IPS-18a (cell line): ENCODE data around the gene LACTB.

ENCODE experiments used
- H3K27ac ChIP-seq: one replicate; pipeline ENCODE4 v1.5.1; 2013; ENCODE audit warnings: low read length
- H3K27me3 ChIP-seq: one replicate; pipeline ENCODE4 v1.6.1; 2013; ENCODE audit warnings: mild to moderate bottlenecking, low read length; ENCODE audit not compliant: control insufficient read depth, insufficient read depth
- H3K36me3 ChIP-seq: one replicate; pipeline ENCODE4 v1.6.1; 2013; ENCODE audit warnings: low read depth, low read length; ENCODE audit not compliant: control insufficient read depth
- H3K4me1 ChIP-seq: one replicate; pipeline ENCODE4 v1.6.1; 2013; ENCODE audit warnings: low read depth, low read length; ENCODE audit not compliant: control insufficient read depth
- H3K4me3 ChIP-seq: one replicate; pipeline ENCODE4 v1.5.1; 2013; ENCODE audit warnings: low read length
- H3K9ac ChIP-seq: one replicate; pipeline ENCODE4 v1.6.1; 2013; ENCODE audit warnings: mild to moderate bottlenecking, low read length, moderate library complexity
- H3K9me3 ChIP-seq: one replicate; pipeline ENCODE4 v1.6.1; 2013; ENCODE audit warnings: low read depth, low read length; ENCODE audit not compliant: control insufficient read depth

The LACTB gene

DNA sequence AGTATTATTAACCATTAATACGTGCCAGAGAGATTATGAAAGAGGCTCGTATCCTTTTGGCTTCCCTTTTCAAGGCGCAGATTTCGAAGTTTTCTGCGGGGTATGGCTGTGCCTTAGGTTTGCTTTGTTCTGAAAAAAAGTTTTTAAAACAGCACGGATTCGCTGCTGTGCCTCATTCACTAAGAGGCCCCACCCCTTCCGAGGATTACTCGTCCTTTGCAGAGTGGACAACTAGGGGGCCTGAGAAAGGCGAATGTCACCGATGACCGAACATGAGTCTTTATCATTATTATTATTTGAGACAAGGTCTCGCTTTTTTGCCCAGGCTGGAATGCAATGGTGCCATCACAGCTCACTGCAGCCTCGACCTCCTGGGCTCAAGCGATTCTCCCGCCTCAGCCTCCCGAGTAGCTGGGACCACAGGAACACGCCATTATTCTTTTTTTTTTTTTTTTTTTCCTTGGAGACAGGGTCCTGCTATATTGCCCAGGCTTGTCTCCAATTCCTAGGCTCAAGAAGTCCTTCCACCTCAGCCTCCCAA, 36.3 kb downstream of the LACTB start:
- Histone ChIP-seq H3K27me3 (no peaks in the 10 kb centered on the region), H3K4me3 (peak overlapping the region; percentile 90), H3K27ac (peak overlapping the region; percentile 59), H3K9ac (peak overlapping the region; percentile 85), H3K36me3 (peaks cover 16% of the 10 kb centered on the region), H3K4me1 (peaks cover 6% of the 10 kb centered on the region), H3K9me3 (no peaks in the 10 kb centered on the region)

DNA sequence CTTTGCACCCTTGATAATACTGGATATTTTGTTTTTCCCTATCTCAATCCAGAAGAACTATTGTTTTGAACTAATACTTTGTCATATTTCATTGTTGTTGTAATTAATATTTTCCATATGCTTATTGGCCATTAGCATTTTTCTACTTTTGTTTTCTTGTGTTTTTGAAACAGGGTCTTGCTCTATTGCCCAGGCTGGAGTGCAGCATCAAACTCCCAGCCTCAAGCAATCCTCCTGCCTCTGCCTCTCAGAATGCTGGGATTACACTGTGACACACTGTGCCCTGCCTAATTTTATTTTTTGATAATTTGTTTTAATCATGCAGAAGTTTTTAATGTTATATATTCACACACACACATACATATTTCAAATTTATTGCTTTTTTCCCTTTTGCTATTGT, 39.0 kb downstream of the LACTB start:
- H3K9ac ChIP-seq, result no peak overlapping the region
- peaks cover 6% of the 10 kb centered on the region for H3K4me1 ChIP-seq

DNA sequence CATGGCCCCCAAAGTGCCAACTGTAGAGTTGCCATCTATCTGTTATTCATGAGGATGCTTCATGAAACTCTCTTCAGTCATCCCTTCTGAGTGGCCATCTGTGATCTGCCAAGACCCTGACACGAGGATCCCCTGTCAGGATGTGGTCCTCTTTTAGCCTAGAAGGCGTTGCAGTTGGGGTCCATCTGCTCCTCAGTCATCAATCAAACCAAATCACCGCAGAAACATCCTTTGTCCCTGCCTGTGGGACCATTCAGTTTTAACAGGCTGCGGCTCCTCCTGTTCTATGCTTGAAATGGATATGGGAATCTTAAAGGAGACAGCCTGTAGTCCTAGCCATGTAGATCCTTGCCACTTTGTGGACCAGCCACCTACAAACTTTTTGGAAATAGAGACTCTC, 41.6 kb downstream of the LACTB start:
- Histone ChIP-seq H3K9ac (no peak overlapping the region), H3K4me1 (no peaks in the 10 kb centered on the region), H3K27ac (no peak overlapping the region), H3K9me3 (no peaks in the 10 kb centered on the region), H3K36me3 (no peaks in the 10 kb centered on the region), H3K4me3 (no peak overlapping the region), H3K27me3 (no peaks in the 10 kb centered on the region)

More for the DNA sequence above, 39.0 kb downstream of the LACTB start:
- Histone ChIP-seq H3K27me3 (no peaks in the 10 kb centered on the region), H3K4me3 (no peak overlapping the region), H3K9me3 (no peaks in the 10 kb centered on the region), H3K36me3 (no peaks in the 10 kb centered on the region), H3K27ac (no peak overlapping the region)

DNA sequence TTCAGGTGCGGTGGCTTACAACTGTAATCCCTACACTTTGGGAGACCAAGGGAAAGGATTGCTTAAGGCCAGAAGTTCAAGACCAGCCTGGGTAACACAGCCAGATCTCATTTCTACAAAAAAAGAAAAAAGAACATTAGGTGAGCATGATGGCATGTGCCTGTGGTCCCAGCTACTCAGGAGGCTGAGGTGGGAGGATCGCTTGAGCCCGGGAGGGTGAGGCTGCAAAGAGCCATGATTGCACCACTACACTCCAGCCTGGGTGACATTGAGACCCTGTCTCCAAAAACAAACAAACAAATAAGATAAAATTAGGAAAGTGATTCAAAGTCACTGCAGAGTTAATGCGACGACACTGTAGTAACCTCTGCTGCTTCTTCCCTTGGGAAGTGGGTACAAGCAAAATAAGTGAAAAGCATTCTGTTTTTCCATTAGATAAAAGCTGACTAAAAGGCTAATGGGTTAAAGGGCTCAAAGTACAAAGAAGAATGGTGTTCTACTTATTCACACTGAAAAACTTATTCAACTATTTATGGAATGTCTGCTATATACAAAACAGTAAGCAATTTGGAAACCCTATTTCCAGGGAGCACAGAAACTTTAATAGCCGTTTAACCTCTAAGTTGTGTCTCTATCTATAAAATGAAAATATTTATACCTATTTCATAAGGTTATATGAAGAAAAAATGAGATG, 43.7 kb downstream of the LACTB start:
- H3K4me3 ChIP-seq, result no peak overlapping the region
- no peaks in the 10 kb centered on the region for H3K4me1 ChIP-seq
- H3K36me3 ChIP-seq, result no peaks in the 10 kb centered on the region
- H3K9ac ChIP-seq, result no peak overlapping the region
- no peaks in the 10 kb centered on the region for H3K27me3 ChIP-seq
- no peak overlapping the region for H3K27ac ChIP-seq
- no peaks in the 10 kb centered on the region for H3K9me3 ChIP-seq

DNA sequence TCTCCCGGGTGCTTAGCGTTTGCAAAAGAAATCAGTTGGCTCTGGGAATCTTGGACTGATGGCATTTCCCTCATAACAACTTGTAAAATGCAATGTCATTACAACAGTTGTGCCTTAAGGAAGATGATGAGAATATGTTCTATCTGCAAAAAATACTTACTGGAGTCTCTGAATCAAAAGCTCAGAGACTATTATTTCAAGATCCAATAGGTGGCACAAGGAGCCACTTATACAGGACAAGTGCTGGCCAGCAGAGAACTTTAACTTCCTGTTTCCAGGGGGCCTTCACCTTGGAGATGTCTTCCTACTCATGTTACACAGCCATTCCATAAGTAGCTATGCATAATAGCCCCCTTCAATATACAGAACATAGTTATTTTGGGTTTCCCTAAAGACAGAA, 44.6 kb downstream of the LACTB start:
- Histone ChIP-seq H3K4me1 (no peaks in the 10 kb centered on the region), H3K9me3 (no peaks in the 10 kb centered on the region), H3K9ac (no peak overlapping the region), H3K36me3 (no peaks in the 10 kb centered on the region), H3K27me3 (no peaks in the 10 kb centered on the region), H3K4me3 (no peak overlapping the region), H3K27ac (no peak overlapping the region)

DNA sequence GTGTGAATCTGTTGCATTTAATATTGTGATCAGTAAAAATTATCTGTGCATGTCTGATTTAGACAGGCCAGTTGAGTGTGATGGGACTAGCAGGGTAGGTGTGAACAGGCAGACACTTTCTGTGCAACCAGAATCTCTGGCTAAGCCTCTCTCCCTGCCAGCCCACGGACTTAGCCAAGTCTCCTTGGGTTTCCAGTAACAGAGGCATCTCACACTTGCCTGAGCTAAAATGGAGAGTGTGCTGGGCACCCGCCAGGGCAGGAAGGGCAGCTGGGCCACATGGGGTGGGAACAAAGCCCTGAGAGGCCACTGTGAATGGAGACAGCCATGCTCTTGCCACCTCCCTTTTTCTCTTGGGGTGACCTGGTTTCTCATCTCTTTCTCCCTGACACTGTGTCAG, 48.1 kb downstream of the LACTB start:
- Histone ChIP-seq H3K27me3 (no peaks in the 10 kb centered on the region), H3K9me3 (no peaks in the 10 kb centered on the region), H3K9ac (no peak overlapping the region), H3K36me3 (no peaks in the 10 kb centered on the region), H3K4me1 (peaks cover 7% of the 10 kb centered on the region), H3K4me3 (no peak overlapping the region), H3K27ac (no peak overlapping the region)

DNA sequence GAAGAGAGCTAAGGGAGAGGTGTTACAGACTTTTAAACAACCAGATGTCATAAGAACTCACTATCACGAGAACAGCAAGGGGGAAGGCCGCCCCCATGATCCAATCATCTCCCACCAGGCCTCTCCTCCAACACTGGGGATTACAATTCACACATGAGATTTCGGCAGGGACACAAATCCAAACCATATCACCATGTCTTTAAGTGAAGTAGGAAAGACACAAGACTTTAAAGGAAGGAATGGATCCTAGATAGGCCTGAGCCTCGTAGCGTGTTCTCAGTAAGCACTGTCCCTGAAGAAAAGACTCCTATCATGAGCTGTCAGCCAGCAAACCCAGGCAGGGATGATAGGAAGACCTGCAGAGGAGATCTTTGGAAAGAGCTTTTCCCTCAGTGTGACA, 50.7 kb downstream of the LACTB start:
- Histone ChIP-seq H3K9ac (no peak overlapping the region), H3K4me3 (no peak overlapping the region), H3K4me1 (peaks cover 7% of the 10 kb centered on the region)

DNA sequence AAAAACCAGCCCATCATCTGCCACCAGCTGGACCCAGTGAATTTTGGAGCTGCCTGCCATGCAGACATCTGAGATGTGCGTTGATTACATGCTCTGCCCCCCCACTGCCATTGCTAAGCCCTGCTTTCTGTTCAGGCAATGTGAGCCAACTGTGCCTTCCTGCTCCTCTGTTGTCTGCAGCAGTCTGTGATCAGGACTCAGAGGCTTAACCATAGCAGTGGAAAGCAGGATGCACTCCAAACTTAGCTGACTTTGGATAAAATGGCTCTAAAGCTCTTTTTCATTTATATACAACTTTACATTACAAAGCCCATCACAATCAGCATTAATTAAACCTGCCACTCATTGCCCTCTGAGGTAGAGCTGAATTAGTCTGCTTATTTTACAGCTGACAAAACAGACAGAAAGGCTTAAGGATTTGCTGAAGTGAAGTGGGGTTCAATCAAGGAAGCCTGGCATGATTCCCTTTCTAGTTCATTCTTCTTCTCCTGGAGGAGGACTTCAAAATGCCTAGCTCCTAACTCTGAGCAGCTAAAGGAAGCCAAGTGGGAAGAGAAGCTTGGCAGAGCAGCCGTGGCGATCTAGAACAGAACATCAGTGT, 51.3 kb downstream of the LACTB start:
- no peak overlapping the region for H3K27ac ChIP-seq
- no peak overlapping the region for H3K4me3 ChIP-seq
- H3K9ac ChIP-seq, result no peak overlapping the region
- H3K36me3 ChIP-seq, result no peaks in the 10 kb centered on the region
- no peaks in the 10 kb centered on the region for H3K9me3 ChIP-seq
- peaks cover 7% of the 10 kb centered on the region for H3K4me1 ChIP-seq
- H3K27me3 ChIP-seq, result no peaks in the 10 kb centered on the region

More for the DNA sequence above, 50.7 kb downstream of the LACTB start:
- no peaks in the 10 kb centered on the region for H3K36me3 ChIP-seq
- H3K27me3 ChIP-seq, result no peaks in the 10 kb centered on the region
- H3K27ac ChIP-seq, result no peak overlapping the region
- no peaks in the 10 kb centered on the region for H3K9me3 ChIP-seq

DNA sequence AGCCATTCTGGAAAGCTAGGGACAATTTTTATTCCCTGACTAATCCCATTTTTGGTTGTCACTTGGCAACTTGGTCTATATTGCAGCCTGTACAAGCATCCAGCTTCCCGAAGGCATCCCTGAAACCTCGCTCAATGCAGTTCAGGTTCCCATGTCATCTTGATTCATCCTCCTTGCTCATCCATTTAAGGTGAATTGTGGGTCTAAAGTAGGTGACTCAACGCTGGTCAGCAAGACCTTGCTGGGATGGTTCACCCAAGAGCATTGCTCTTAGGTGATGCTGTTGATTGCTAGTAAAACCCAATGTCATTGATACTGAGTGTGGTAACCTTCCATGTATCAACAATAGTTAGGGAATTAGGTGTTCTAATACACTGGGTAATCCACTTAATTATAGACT, 54.6 kb downstream of the LACTB start:
- Histone ChIP-seq H3K4me1 (peaks cover 7% of the 10 kb centered on the region), H3K9ac (no peak overlapping the region), H3K36me3 (no peaks in the 10 kb centered on the region), H3K27ac (no peak overlapping the region), H3K27me3 (no peaks in the 10 kb centered on the region), H3K4me3 (no peak overlapping the region), H3K9me3 (no peaks in the 10 kb centered on the region)

DNA sequence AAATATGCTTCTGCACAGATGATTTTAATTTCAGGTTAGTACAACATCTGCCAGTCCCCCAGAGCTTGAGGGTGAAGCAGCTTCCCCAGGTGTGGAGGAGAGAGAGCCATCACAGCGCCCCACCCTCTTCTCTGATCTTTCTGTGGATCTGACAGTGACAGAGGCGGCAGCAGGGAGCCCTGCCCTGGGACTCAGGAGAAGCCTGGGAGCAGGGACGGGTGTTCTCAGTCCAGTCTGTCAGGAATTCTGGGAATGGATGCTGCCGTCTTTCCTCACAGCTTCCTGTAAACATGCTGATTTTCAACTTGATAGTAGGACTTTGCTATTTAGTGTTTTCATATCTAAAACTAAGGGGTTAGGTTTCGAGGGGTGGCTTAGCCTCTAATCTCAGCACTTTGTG, 56.4 kb downstream of the LACTB start:
- Histone ChIP-seq H3K4me1 (peaks cover 1% of the 10 kb centered on the region), H3K9me3 (no peaks in the 10 kb centered on the region), H3K9ac (no peak overlapping the region), H3K4me3 (no peak overlapping the region), H3K36me3 (no peaks in the 10 kb centered on the region), H3K27me3 (no peaks in the 10 kb centered on the region), H3K27ac (no peak overlapping the region)

DNA sequence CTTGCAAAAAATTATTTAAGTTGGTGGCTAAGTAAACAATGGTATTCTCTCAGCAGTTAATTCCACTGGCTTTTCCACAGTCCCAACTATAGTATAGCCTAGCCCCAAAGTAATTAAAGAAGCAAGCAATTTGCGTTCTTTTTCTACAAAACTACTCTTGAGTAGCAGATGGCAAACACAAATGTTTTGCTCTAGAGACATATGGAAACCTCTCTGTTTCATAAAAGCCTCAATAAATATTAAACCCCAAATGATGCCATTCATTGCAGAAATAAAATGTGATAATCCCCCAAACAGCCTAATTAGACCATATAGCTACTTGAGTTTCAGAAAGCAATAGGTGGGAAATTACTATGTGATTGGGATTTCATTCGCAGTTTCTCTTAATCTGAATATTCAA, 59.1 kb downstream of the LACTB start:
- Histone ChIP-seq H3K27me3 (no peaks in the 10 kb centered on the region), H3K27ac (no peak overlapping the region)

DNA sequence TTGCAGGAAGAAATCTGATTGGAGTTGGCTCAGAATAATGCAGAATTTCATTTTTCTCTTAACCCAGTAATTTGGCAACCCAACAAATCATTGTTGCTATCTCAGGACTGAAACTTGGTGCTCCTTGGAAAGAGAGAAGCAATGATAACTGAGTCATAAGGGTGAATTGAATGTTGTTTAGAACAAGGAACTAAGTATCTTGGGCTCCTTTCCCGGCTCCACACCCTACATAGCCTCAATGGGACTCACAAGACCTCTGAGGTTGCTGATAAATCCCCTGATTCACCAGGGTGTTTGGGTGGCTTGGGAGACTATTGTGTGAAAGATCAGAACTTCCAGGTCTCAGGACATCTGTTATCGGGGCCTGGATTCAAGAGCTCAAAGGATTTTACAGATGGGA, 60.0 kb downstream of the LACTB start:
- Histone ChIP-seq H3K36me3 (no peaks in the 10 kb centered on the region), H3K4me1 (no peaks in the 10 kb centered on the region), H3K9me3 (no peaks in the 10 kb centered on the region), H3K27me3 (no peaks in the 10 kb centered on the region), H3K27ac (no peak overlapping the region), H3K9ac (no peak overlapping the region), H3K4me3 (no peak overlapping the region)

More for the DNA sequence above, 59.1 kb downstream of the LACTB start:
- H3K36me3 ChIP-seq, result no peaks in the 10 kb centered on the region
- H3K4me1 ChIP-seq, result no peaks in the 10 kb centered on the region
- H3K9me3 ChIP-seq, result no peaks in the 10 kb centered on the region
- H3K4me3 ChIP-seq, result no peak overlapping the region
- H3K9ac ChIP-seq, result no peak overlapping the region
